K562 (cell line): ENCODE measurements around the gene IQGAP3. TPM values are rescaled to one million over a fixed set of nuclear protein-coding genes. Genes with fewer than 3 reads are reported as not detected.

ENCODE experiments used
- BCOR ChIP-seq: fragments of 450-650 bp; IDR thresholded peaks from 2 replicates; pipeline ENCODE4 v1.6.1; 2016
- CTBP1 ChIP-seq: fragments of 450-650 bp; IDR thresholded peaks from 2 replicates; pipeline ENCODE4 v1.6.1; 2016; ENCODE audit warnings: borderline replicate concordance
- MCM2 ChIP-seq: fragments of 450-650 bp; IDR thresholded peaks from 2 replicates; pipeline ENCODE4 v1.6.1; 2017; ENCODE audit warnings: low read depth, mild to moderate bottlenecking
- NCOA6 ChIP-seq: fragments of 450-650 bp; IDR thresholded peaks from 2 replicates; pipeline ENCODE4 v1.6.1; 2017; ENCODE audit warnings: mild to moderate bottlenecking
- NUFIP1 ChIP-seq: fragments of 450-650 bp; IDR thresholded peaks from 2 replicates; pipeline ENCODE4 v1.6.1; 2018; ENCODE audit not compliant: partially characterized antibody
- SMARCA4 ChIP-seq: fragments of 450-650 bp; IDR thresholded peaks from 2 replicates; pipeline ENCODE4 v1.6.1; 2016
- TBP ChIP-seq: optimal IDR thresholded peaks from 2 replicates; pipeline ENCODE3; 2011; ENCODE audit warnings: low read depth, low read length, improper control_type of control experiment
- ZC3H8 ChIP-seq: fragments of 450-650 bp; IDR thresholded peaks from 2 replicates; pipeline ENCODE4 v1.6.1; 2017
- ZNF124 ChIP-seq: sonication (generic); formaldehyde crosslinking; IDR thresholded peaks from 2 replicates; pipeline ENCODE4 v1.8.1; 2022; ENCODE audit warnings: missing genetic modification reagents
- ZNF212 ChIP-seq: fragments of 450-650 bp; formaldehyde crosslinking; IDR thresholded peaks from 2 replicates; pipeline ENCODE4 v1.4.0; 2020; ENCODE audit warnings: mild to moderate bottlenecking
- ZNF311 ChIP-seq: fragments of 250-450 bp; sonication (Bioruptor Pico); IDR thresholded peaks from 2 replicates; pipeline ENCODE4 v1.4.0; 2020; ENCODE audit warnings: mild to moderate bottlenecking, moderate library complexity
- polyA plus RNA-seq, 8 experiments: library from polyadenylated mRNA; depleted of rRNA in 4 of 8; stranded (reverse) in 5 of 8; unstranded in 3 of 8; fragments of >200 nt; fragmentation: Nextera tagmentation in 2 of 8; fragmentation: Illumina TruSeq in 1 of 8; extraction: Ambion mirVana in 2 of 8; extraction: Trizol in 1 of 8; gene quantifications; 2 replicates each; pipeline versions ENCODE4 v1.2.1 to v1.2.3, GENCODE V29; 2011 to 2014; ENCODE audit warnings: inconsistent platforms in 1 of 8, missing spikeins in 1 of 8
- total RNA-seq, 7 experiments: library from RNA; depleted of rRNA in 6 of 7; stranded (reverse); fragments of >200 nt in 6 of 7; fragmentation: Illumina TruSeq in 2 of 7; extraction: Trizol in 2 of 7; gene quantifications; 2 replicates each; pipeline versions ENCODE4 v1.2.1 to v1.2.3, GENCODE V29; 2011 to 2021; ENCODE audit warnings: low replicate concordance in 1 of 7
- TF ChIP-seq, protein P1 (sequence below): fragments of 200-400 bp; formaldehyde crosslinking; IDR thresholded peaks from 2 replicates; pipeline ENCODE4 v1.6.1; 2017; ENCODE audit warnings: mild to moderate bottlenecking, low read depth, low read length, moderate library complexity
- TF ChIP-seq, protein P2 (sequence below), 3 experiments: IDR thresholded peaks in 2 of 3; conservative IDR thresholded peaks in 1 of 3; 2 replicates each; pipeline ENCODE4 v1.5.1; 2011 to 2012; ENCODE audit warnings: low read length in 3 of 3, mild to moderate bottlenecking in 3 of 3, control low read depth in 2 of 3, improper control_type of control experiment in 1 of 3, inconsistent platforms in 1 of 3, low read depth in 1 of 3, mixed read lengths in 1 of 3, moderate library complexity in 1 of 3; ENCODE audit not compliant: insufficient read depth in 2 of 3
- TF ChIP-seq, protein P3 (sequence below): fragments of 250-450 bp; sonication (Bioruptor Pico); IDR thresholded peaks from 2 replicates; pipeline ENCODE4 v1.8.0; 2021; ENCODE audit warnings: moderate library complexity, mild to moderate bottlenecking, inconsistent platforms
- TF ChIP-seq, protein P4 (sequence below), 2 experiments: IDR thresholded peaks in 1 of 2; conservative IDR thresholded peaks in 1 of 2; 2 replicates each; pipeline ENCODE4 v1.6.1; 2016; ENCODE audit warnings: low read depth in 2 of 2, mild to moderate bottlenecking in 1 of 2, missing compliant biosample characterization in 1 of 2, missing genetic modification characterization in 1 of 2, moderate library complexity in 1 of 2
- TF ChIP-seq, protein P5 (sequence below): sonication (generic); formaldehyde crosslinking; IDR thresholded peaks from 2 replicates; pipeline ENCODE4 v1.9.0; 2022; ENCODE audit warnings: mild to moderate bottlenecking, missing genetic modification reagents

The IQGAP3 gene
- total and polyA plus RNA-seq, 9 of the 15 experiments (the other 6 are each of a cell fraction or from before 2014, with no cell fraction given): 1.4 to 16.6 (median 11.9) TPM

DNA sequence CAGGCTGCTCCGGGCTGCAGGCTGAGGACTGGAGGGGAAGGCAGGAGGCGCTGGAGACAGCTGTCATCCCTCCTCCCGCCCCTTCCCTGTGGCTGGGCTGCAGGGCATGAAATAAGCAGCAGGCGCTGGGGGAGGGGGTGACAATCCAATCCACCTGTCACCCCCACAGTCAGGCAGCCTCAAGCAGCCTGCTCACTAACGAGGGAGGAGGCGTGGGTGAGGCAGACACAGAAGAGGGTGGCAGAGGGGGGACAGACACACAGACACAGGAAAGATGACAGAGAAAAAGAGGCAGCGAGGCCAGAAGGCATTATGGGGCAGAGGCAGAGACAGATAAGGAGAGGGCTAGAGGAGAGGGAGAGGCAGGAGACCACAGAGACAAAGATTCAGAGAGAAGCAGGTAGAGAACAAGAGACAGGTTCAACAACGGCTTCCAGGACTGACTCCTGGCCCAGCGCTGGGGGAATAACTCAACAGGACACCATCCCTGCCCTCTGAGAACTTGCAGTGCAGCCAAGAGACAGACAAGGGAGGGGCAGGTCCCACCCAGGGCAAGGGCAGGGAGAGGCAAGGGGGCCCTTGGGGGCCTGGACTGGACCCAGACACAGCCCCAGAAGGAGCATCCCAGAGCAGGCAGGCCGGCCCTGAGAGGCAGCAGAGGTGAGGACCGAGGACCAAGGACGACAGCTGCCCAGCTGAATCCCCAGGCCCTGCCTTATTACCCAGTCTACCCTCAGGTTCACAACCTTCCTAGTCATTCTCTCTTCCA is 83.0 kb downstream of the IQGAP3 start (continued):
- TF ChIP-seq, protein P1, sequence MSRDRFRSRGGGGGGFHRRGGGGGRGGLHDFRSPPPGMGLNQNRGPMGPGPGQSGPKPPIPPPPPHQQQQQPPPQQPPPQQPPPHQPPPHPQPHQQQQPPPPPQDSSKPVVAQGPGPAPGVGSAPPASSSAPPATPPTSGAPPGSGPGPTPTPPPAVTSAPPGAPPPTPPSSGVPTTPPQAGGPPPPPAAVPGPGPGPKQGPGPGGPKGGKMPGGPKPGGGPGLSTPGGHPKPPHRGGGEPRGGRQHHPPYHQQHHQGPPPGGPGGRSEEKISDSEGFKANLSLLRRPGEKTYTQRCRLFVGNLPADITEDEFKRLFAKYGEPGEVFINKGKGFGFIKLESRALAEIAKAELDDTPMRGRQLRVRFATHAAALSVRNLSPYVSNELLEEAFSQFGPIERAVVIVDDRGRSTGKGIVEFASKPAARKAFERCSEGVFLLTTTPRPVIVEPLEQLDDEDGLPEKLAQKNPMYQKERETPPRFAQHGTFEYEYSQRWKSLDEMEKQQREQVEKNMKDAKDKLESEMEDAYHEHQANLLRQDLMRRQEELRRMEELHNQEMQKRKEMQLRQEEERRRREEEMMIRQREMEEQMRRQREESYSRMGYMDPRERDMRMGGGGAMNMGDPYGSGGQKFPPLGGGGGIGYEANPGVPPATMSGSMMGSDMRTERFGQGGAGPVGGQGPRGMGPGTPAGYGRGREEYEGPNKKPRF: no peak
- TF ChIP-seq, protein P2, sequence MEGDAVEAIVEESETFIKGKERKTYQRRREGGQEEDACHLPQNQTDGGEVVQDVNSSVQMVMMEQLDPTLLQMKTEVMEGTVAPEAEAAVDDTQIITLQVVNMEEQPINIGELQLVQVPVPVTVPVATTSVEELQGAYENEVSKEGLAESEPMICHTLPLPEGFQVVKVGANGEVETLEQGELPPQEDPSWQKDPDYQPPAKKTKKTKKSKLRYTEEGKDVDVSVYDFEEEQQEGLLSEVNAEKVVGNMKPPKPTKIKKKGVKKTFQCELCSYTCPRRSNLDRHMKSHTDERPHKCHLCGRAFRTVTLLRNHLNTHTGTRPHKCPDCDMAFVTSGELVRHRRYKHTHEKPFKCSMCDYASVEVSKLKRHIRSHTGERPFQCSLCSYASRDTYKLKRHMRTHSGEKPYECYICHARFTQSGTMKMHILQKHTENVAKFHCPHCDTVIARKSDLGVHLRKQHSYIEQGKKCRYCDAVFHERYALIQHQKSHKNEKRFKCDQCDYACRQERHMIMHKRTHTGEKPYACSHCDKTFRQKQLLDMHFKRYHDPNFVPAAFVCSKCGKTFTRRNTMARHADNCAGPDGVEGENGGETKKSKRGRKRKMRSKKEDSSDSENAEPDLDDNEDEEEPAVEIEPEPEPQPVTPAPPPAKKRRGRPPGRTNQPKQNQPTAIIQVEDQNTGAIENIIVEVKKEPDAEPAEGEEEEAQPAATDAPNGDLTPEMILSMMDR (IDR thresholded peaks at IDR 0.05 in 2 of 3, conservative IDR thresholded peaks at IDR 0.05 in 1 of 3; ENCODE audit: insufficient read depth in 2 of 3, low read depth in 1 of 3, low read length in 3 of 3): peak; percentile 17 to 42 (median 37); a peak in 3 of 6 replicates
- TF ChIP-seq BCOR (peak; percentile 11; the same call in 1 of the 2 replicates), ZC3H8 (no peak), NUFIP1 (no peak), ZNF212 (CRISPR knock-in tag) (no peak), NCOA6 (no peak), TBP (peak; percentile 16), ZNF124 (no peak), MCM2 (no peak), ZNF311 (CRISPR knock-in tag) (no peak), CTBP1 (peak; percentile 26; the same call in 1 of the 2 replicates), SMARCA4 (peak; percentile 41; the same call in 1 of the 2 replicates)
- TF ChIP-seq, protein P3, sequence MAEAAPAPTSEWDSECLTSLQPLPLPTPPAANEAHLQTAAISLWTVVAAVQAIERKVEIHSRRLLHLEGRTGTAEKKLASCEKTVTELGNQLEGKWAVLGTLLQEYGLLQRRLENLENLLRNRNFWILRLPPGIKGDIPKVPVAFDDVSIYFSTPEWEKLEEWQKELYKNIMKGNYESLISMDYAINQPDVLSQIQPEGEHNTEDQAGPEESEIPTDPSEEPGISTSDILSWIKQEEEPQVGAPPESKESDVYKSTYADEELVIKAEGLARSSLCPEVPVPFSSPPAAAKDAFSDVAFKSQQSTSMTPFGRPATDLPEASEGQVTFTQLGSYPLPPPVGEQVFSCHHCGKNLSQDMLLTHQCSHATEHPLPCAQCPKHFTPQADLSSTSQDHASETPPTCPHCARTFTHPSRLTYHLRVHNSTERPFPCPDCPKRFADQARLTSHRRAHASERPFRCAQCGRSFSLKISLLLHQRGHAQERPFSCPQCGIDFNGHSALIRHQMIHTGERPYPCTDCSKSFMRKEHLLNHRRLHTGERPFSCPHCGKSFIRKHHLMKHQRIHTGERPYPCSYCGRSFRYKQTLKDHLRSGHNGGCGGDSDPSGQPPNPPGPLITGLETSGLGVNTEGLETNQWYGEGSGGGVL (CRISPR knock-in tag): no peak
- TF ChIP-seq, protein P4, sequence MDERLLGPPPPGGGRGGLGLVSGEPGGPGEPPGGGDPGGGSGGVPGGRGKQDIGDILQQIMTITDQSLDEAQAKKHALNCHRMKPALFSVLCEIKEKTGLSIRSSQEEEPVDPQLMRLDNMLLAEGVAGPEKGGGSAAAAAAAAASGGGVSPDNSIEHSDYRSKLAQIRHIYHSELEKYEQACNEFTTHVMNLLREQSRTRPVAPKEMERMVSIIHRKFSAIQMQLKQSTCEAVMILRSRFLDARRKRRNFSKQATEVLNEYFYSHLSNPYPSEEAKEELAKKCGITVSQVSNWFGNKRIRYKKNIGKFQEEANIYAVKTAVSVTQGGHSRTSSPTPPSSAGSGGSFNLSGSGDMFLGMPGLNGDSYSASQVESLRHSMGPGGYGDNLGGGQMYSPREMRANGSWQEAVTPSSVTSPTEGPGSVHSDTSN (CRISPR knock-in tag; IDR thresholded peaks at IDR 0.05; ENCODE audit: low read depth): no peak
- TF ChIP-seq, protein P4 (tag; conservative IDR thresholded peaks at IDR 0.05; ENCODE audit: low read depth): 0 out of 2 replicates have a peak, but pooled peaks have one; percentile 19
- TF ChIP-seq, protein P5, sequence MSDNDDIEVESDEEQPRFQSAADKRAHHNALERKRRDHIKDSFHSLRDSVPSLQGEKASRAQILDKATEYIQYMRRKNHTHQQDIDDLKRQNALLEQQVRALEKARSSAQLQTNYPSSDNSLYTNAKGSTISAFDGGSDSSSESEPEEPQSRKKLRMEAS (CRISPR knock-in tag): 0 out of 2 replicates have a peak, but pooled peaks have one; percentile 2
